ENCODE results near the gene MAPK11.

- TF ChIP-seq, protein P1, sequence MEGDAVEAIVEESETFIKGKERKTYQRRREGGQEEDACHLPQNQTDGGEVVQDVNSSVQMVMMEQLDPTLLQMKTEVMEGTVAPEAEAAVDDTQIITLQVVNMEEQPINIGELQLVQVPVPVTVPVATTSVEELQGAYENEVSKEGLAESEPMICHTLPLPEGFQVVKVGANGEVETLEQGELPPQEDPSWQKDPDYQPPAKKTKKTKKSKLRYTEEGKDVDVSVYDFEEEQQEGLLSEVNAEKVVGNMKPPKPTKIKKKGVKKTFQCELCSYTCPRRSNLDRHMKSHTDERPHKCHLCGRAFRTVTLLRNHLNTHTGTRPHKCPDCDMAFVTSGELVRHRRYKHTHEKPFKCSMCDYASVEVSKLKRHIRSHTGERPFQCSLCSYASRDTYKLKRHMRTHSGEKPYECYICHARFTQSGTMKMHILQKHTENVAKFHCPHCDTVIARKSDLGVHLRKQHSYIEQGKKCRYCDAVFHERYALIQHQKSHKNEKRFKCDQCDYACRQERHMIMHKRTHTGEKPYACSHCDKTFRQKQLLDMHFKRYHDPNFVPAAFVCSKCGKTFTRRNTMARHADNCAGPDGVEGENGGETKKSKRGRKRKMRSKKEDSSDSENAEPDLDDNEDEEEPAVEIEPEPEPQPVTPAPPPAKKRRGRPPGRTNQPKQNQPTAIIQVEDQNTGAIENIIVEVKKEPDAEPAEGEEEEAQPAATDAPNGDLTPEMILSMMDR (IDR thresholded peaks at IDR 0.05): no peak
- TF ChIP-seq POLR2AphosphoS5 (IDR thresholded peaks at IDR 0.05): no peak
- no peak for TF ChIP-seq POLR2A (IDR thresholded peaks at IDR 0.05)
- no peak for TF ChIP-seq EP300 (IDR thresholded peaks at IDR 0.05; ENCODE audit: low read depth)
Observed at GRCh38 chr22:50297510-50298265, 27.5 kb upstream of the MAPK11 start.

Measured in transverse colon (tissue), 4 donors.